ENCODE results near the gene HSPH1.
"Not testable (repeated sequence)": the region's sequence is repeated elsewhere in the genome, so short reads cannot be mapped to it uniquely, and the experiment has no call there.

The HSPH1 gene

DNA sequence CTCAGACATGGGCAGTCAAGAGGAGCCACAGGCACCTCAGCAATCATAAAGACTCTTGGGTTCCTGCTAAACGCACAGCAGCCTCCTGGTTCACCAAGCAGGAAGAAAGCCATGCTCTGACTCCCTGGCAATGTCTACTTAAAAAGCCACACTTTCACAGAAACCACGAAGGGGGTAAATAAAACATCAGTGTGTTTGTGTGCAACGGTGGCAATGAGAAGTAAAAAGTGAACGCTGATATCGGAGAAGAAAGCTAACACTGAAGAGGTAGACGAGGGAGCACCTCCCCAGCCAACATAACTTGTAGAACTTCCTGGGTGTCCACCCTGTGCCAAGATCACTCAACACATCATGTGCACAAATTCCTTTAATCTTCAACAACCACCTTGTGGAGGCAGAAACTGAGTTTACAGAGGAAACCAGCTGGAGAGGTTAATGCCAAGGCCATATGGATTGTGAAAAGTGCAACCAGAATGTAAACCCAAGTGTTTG lies 30.2 kb downstream of the HSPH1 start:
- no peak for FAIRE-seq
- no peak for DNase-seq (ENCODE audit: low spot score)

DNA sequence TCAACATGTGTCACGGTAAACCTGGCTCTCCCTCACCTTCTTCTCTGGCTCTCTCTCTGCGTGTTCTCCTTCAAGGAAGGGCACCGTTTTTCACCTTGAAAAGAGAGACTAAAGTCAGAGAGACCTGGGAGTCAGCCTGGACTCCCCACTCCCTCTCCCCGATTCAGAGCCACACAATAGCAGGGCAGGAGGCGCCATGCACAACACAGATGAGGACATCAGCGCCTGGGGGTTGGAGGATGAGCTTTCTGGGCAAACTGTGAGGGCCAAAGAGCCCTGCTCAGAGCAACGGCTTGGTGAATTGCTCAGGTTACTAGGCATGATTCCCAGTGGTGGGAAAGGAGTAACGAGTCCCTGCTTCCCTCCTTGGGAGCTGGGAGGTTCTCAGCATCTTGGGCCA lies 32.3 kb downstream of the HSPH1 start:
- DNase-seq (ENCODE audit: low spot score), result no peak
- FAIRE-seq, result no peak

DNA sequence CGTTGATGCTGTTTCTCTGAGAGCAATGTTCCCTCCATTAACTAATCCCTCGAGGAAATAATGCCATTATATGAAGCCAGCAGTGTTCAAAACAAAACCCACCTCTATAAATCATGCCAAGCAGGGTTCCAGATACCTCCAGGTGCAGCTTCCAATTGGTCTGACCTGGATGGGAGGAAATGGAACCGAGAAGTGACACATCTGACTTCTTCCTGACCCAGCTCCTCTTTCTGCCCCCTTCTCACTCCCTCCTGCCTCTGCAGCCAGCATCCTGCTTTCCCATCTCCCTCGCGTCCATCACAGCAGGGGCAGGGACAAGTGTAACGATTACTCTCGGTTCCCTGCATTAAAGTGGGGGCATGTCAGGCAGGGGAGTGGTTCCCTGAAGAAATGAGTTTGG lies 37.5 kb downstream of the HSPH1 start:
- FAIRE-seq (no peak), DNase-seq (ENCODE audit: low spot score) (no peak)

DNA sequence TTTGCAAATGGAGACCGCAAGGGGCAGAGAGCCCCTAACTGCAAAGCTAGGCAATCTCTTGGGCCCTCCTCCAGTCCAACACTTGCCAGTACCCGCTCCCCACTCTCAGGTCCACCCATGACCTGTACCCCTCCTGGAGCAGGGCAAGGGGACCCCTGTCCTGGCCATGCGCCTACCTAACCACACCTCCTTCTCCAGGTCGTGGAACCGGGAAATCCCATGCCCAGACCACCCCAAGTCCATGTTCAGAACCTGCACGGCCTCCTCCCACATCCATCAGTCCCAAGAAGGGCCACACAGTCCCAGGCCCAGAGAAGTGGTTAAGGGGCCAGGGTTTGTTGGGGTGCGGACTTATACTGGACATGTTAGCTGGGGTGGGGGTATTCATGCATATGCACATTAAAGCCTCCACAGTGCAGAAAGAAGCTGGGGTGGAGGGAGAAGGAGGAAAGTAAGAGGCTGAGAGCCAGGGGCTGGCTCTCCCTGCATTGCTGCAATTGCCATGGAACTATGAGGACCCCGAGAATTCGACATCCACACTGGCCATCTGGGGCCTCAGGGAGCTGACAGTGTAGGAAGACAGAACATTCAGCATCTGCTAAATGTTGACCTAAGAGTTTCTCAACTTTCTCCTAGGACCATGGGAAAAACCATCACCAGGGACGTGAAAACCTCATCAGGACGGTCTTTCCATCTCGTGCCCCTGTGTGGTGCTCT lies 39.0 kb downstream of the HSPH1 start:
- no peak for DNase-seq (ENCODE audit: low spot score)
- no peak for FAIRE-seq

DNA sequence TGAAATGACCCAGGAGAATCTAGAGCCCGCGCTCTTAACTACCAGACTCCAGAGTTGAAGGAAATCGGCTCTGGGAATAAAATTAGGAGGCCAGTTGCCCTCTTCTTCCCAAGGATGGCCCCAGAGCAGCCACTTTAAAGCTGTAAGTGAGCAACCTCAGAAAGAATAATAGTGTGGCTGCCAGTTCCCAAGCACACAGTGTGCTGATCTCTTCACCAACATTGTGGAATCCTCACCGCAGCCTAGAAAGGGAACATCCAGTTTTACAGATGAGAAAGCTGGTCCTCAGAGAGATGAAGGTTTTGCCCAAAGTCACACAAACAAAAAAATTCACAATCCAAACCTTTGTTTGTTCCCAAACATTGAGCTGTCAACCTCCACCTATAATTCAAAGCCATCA lies 39.6 kb downstream of the HSPH1 start:
- DNase-seq (ENCODE audit: low spot score), result no peak
- no peak for FAIRE-seq

DNA sequence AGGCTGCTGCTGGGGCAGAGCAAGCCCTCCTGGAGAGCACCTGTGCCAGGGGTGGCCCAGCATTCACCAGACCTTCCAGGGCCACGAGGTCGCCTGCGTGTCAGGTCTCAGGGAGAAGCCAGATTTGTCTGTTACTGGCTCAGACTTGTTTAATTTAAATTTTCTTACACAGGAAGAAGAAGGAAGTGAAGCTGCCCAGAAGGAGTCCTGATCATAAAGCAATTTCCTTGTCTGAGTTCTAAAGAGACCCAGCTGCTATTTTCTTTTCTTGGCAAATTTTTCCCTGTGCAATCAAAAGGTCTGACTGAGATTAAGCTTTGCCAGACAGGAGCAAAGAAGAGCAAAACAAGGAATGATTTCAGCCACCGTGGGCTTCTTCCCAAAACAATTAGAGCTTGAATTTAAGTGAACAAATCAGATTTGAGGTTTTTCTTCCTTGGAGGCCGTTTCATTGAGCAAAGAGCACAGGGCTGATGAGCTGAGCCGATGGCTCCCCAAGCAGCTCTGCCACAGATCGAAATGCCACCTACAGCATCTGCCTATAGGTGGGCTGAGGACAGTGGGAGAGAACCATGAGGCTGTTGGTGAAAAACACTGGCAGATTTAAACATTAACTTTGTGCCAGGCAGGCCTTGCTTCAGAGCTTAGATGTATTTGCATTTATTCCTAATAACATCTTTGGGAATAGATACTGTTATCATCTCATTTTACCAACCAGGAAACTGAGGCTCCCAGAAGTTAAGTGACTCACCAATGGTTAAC lies 40.1 kb downstream of the HSPH1 start:
- FAIRE-seq (no peak), DNase-seq (ENCODE audit: low spot score) (no peak)

DNA sequence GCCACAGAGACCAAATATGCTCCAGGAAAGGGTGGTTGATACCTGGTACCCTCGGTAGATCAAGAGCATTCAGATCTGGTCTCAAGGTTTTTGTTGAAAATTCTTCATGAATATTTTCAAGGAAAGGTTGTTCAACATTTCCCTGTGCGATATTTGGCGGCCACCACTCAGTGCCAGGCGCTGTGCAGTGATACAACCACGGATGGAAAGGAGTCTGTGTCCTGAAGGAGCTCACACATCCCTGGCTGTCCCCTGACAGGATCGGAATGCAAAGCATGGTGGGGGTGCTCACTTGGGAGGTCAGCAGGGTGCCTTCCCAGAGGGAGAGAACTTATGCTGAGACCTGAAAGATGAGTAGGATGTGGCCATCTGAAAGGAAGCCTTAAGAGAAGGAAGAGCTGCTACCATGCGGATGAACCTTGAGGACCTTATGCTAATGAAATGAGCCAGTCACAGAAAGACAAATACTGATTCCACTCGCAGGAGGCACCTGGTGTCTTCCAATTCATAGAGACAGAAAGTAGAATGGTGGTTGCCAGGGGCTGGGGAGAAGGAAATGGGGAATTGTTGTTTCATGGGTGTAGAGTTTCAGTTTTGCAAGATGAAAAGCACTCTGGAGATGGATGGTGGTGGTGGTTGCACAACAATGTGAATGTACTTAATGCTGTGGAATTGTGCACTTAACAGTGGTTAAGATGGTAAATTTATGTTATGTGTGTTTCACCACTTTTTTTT lies 41.6 kb downstream of the HSPH1 start:
- no peak for DNase-seq (ENCODE audit: low spot score)
- FAIRE-seq, result no peak

DNA sequence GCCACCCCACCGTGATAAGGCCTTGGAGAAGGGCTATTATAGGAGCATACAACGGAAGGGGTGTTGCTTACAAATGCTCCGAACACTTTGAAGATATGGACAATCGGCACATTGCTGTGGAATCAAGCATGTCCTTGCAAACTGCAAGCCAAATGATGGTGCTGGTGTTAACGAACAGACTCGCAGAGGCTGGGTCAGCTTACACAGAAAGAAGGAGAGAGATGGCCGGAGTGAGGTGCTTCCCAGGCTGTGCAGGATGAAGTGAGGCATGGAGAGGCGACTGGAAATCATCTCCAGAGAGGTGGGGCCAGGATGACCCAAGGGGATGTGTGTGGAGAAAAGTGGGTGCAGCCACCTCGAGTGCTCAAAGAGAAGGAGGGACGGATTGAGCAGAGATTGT lies 42.2 kb downstream of the HSPH1 start:
- no peak for FAIRE-seq
- no peak for DNase-seq (ENCODE audit: low spot score)

DNA sequence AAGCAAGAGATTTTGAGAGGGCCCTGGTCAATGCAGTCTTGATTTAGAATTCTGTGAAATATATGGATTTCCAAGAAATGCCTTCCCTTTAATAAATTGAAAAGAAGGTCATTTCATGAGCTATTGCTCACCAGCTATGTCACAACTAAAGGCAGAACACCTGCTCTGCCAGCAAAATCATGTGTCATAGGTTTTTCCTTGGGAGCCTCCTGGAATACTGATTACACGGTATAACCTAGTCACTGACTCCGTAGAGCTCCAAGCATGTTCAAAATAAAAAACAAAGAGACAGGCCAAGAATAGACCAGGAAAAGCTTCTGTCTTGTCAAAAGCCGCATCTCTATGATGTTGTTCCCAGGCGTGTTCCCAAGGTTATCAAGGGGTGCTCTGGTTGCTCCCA lies 45.5 kb downstream of the HSPH1 start:
- FAIRE-seq (no peak), DNase-seq (ENCODE audit: low spot score) (no peak)

DNA sequence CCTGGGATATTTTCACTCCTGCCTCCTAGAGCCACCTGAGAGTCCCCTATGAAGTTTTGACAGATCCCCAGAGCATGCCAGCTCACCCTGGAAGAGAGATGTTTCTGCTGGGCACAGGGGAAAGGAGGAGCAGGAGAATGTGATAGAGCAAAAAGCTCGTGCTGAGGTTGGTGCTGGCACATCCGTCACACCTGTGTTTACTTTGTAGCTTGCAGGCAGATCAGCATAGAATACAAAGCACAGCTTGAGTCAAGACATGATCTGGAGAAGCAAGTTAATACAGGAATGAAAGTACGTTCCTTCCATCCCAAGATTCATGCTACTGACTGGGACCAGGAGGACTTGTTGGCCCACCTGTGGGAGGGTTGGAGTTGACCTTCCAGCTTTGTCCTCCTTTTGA lies 46.1 kb downstream of the HSPH1 start:
- DNase-seq (ENCODE audit: low spot score) (no peak), FAIRE-seq (no peak)

DNA sequence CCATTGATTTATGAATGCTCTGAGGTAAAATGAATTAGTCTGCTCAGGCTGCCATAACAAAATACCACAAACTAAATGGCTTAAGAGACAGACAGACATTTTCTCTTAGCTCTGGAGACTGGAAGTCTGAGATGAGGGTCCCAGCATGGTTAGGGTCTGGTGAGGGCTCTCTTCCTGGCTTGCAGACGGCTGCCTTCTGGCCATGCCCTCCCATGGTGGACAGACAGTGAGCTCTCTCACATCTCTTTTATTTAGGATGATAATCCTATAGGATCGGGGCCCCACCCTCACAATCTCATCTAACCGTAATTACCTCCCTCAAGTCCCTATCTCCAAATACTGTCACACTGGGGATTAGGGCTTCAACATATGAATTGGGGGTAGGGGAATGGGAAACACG lies 47.1 kb downstream of the HSPH1 start:
- DNase-seq (ENCODE audit: low spot score) (no peak), FAIRE-seq (no peak)

DNA sequence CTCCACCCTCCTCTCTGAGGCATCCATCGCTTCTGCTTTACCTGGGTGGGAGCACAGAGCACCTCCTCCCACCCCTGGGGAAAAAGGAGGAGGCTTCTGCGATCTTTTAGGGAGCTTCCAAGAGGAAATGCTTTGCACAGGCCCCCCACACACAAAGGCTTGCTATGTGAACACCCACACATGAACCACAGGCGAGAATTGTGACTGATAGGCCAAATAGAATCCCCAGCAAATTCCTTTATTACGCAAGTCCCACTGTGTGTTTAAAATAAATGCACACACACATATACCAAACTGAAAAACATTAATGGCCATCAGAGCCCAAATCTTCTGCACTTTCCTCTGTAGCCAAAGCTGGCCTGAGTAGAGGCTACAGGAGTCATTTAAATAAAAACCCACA lies 50.6 kb downstream of the HSPH1 start:
- no peak for FAIRE-seq

DNA sequence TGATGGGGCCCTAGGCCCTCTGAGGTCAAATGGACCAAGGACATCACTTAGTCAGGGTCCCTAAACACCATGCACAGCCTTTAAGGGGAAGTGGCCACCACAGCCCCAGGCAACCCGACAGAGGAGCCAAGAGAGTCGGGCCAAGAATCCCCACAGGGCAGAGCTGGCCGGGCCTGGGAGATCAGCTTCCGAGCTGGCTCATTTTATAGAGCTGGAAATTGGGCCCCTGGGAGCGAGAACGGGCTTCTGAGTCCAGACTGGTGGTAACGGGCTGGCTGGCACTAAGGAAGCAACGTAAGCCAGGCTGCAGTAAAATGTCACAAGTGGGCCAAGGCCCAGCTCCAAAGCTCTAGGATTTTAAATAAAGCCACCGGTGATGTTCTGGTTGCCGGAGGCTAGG lies 51.1 kb downstream of the HSPH1 start:
- DNase-seq (ENCODE audit: low spot score) (no peak), FAIRE-seq (no peak)

More for the DNA sequence above, 50.6 kb downstream of the HSPH1 start:
- DNase-seq (ENCODE audit: low spot score), result no peak

DNA sequence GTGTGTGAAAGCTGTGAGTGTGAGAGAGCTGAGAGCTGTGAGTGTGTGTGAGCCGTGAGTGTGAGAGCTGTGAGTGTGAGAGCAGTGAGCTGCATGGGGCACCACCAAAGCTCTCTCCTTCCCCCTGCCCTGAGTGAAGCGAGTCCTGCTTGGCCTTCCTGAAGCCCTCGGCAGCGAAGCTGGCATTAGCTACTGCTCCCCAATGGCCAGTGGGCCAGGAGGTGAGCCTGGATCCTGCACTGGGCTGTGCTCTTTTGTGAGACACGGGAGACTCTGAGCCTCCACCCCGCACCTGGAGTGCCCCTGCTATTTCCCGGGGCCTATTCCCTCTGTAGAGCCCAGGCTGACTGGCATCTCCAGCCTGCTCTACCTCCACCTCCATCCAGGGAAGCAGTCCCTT lies 51.5 kb downstream of the HSPH1 start:
- DNase-seq (ENCODE audit: low spot score), result no peak
- no peak for FAIRE-seq

DNA sequence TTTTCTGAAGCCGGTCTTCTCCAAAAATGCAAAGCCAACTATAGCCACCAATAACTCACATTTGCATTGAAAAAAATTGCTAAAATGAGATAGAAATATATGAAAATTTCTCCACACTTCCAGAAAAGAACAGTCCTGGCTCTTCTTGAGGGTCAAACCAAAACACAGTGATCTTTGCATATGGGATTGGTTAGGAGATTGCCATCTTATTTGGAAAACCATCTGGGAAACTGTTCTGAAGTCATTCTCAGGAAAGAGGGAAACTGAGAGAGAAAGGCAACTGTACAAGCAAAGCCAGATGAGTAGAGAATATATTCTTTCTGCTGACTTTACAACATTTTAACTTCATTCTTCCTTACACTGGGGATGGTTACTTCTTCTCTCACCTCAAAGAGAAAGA lies 54.6 kb downstream of the HSPH1 start:
- no peak for FAIRE-seq
- DNase-seq (ENCODE audit: low spot score), result no peak

DNA sequence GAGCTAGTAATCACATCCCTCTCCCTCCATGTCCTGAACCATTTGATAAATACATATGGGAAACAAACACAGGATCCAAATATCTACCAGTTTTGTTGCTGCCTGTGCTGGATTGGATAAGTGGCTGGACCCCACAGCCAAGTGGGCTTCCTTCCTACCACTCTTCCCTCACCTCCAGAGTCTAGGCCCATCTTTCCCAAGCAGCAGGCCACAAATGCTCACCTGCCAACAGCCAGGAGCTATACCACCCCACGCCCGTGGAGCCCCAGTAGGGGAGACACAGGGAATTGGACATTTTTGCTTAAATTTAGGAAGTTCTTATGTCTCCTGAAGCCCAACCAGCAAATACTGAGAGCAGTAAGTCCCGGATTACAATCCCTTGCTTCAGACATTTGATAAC lies 55.8 kb downstream of the HSPH1 start:
- FAIRE-seq (no peak), DNase-seq (ENCODE audit: low spot score) (no peak)

DNA sequence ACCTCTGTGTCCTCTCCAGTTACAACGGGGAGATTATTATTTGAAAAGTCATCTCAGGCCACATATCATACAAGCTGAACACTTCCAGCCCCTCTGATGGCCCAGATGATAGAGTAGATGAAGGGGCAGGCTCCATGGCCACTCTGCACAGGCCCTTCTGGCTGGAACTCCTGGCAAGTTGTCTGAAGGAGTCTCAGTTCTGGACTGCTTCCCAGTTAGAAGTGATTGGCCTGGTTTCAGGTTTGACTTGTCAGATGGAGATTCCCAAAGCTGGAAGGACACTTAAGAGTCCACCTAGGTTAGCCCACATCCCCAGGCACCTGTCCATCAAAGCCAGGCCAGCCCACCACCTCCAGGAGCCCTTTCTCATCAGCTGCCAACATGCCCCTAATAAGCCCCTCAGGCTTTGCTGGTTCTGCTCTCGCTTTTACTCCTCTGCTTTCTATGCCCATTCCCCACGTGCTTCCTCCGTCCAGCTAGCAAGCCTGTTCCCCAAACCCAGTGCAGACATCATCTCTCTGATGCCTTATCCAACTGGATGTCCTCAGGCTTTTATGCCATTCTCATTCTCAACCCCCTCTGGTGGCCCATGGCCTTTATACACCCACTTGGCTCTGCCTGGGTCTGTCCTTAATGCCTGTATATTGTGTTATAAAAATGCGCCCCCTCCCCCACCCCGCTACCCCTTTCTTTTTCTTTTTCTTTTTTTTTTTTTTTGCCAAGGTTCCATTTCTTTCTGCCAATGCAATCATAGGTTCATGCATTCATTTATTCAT lies 56.5 kb downstream of the HSPH1 start:
- FAIRE-seq (no peak), DNase-seq (ENCODE audit: low spot score) (no peak)

DNA sequence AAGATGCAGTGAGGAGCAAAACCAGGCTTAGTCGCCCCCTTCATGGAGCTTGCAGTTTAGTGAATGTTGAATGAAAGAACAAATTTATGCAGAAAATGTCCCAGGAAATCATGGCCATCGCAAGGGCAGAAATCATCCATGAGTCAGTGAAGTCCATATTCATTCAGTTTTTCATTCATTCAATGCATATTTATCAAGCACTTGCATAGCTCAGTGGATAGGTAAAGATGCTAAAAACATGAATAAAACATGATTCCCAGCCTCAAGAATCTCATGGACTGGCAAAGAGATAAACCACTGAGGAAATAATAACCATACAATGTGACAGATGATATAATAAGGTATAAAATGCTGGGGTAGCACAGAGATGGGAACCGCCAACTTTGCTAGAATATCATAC lies 58.8 kb downstream of the HSPH1 start:
- FAIRE-seq (no peak), DNase-seq (ENCODE audit: low spot score) (no peak)

DNA sequence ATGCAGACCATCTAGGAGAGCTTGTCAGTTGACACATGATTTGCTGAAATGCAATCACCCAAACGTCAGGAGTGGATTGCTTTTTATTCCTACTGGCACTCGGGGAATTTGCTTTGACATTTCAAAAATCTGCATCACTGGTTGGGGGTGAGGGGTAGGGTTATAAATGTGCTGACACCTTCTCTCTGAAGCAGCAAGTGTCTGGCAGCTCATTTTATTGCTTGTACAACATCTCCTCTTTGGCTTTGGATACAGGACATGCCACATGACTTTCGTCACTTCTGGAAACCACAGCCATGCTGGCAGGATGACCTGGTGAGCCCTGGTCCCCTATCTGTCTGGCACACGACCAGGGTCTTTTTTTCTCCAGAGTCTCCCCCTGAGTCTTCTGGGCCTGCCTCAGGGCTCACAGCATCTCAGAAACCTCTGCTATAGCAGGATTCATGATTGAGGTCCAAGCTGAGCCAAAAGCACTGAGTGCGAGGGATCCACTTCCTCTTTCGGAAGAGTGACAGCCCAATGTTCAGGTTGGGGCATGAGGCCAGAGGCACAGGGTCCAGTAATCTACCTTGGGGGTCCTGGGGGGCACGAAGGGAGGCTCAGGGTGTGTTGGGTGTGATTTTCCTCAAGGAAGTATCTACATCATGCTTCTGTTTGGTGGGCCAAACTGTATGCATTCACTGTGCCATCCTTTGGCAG lies 60.1 kb downstream of the HSPH1 start:
- FAIRE-seq, result no peak
- peak; percentile 21 for DNase-seq (ENCODE audit: low spot score)

DNA sequence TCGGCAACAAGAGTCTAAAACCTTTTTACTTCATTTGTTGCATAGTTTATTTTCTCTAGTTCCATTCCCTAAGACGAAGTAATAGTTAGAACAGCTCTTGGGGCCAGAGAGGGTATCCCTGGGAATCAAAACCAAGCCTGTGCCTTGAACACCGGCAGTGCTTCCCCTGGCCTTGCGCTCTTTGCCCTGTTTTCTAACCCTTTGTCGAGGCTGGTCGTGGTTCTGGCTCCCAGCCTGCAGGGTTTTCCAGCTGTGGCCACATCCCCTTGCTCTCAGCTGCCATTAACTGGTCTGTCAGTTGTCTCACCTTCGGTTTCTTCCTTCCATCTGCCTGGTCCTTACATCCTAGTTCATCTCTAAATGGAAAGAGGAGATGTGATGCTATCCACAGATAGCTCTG lies 61.0 kb downstream of the HSPH1 start:
- FAIRE-seq (no peak), DNase-seq (ENCODE audit: low spot score) (no peak)

DNA sequence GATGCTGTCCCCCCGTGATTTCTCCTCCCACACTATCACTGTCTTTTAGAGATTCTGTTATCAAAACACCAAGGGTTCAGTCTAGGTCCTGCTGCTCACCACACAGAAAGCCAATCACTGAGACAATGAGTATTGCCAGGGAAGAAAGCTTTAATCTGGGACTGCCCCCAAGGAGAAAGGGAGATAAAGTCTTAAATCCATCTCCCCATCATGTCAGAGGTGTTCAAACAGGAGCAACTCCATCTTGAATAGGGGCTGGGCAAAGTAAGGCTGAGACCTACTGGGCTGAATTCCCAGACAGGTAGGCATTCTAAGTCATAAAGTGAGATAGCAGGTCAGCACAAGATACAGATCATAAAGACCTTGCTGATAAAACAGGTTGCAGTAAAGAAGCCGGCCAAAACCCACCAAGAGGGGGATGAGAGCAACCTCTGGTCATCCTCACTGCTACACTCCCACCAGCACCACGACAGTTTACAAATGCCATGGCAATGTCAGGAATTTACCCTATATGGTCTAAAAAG lies 63.7 kb downstream of the HSPH1 start:
- not testable (repeated sequence) for DNase-seq (ENCODE audit: low spot score); FAIRE-seq

All from urothelium cell line (cell line).